DMS79 (cell line): ENCODE results near the gene ACTG2.

Source experiments
- DNase-seq: peaks from one replicate; lab custom pipeline; 2025; lab: John Stamatoyannopoulos, UW

Gene ACTG2

GRCh38 chr2:73969356-73969755, 76.5 kb downstream of the ACTG2 start:
- DNase-seq, result no peak
